Epithelial cell of esophagus (primary cell): ENCODE measurements around the gene REEP1.
"Not testable (repeated sequence)": the region's sequence is repeated elsewhere in the genome, so short reads cannot be mapped to it uniquely, and the experiment has no call there.

Experiments used
- DNase-seq: peaks from one replicate; pipeline ENCODE4 v3.0.0; 2010; ENCODE audit warnings: low read depth
- H3K4me3 ChIP-seq: 2 replicates; pipeline ENCODE4 v1.5.1; 2011; ENCODE audit warnings: mild to moderate bottlenecking, low read length, control low read depth
- TF ChIP-seq, protein P1 (sequence below): IDR thresholded peaks from 2 replicates; pipeline ENCODE4 v1.5.1; 2011; ENCODE audit warnings: low read depth, mild to moderate bottlenecking, low read length, control low read depth, inconsistent platforms; ENCODE audit not compliant: insufficient read depth; ENCODE audit errors: missing control alignments

Gene REEP1

DNA sequence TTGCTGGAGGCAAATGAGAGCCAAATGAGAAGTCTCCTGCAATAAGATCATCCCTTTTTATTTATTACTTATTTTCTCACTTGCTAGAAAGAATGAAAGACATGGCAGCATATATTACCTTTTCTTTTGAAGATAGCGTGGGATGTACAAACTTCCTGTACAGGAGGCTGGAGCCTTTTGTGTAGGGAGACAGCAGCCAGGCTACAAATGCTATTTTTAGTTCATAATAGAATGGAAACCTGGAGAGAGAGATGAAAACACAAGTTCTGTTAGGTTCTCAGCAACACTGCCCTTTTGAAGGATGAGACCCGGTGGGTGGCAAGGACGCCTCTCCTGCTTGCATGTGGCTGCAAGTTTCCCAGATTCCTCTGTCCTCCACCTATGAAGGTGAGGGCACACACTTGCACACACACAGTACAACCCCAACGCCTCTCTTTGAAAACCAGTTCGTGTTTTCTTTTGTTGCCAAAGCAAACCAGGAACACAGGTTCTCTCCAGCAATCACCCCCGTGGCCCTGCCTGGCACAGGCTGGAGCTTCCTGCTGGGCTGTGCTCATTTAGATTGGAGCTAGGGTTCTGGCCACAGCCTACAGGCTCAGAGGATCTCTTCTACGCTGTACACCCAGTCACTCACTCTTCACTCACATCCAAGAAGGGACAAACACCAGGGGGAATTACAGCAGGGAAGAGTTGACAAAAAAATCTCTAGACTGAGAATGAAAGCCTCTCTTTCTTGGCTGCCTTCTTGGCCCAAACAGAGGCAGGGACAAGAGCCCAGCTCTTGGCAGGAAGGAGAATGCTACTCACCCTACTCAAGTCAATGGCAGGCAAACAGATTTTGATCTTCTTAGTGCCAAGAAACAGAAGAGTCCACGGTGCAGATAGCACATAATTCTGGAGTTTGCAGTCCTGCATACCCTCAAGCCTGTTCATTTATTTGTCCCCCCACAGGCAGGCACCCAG is 82.6 kb downstream of the REEP1 start:
- TF ChIP-seq, protein P1, sequence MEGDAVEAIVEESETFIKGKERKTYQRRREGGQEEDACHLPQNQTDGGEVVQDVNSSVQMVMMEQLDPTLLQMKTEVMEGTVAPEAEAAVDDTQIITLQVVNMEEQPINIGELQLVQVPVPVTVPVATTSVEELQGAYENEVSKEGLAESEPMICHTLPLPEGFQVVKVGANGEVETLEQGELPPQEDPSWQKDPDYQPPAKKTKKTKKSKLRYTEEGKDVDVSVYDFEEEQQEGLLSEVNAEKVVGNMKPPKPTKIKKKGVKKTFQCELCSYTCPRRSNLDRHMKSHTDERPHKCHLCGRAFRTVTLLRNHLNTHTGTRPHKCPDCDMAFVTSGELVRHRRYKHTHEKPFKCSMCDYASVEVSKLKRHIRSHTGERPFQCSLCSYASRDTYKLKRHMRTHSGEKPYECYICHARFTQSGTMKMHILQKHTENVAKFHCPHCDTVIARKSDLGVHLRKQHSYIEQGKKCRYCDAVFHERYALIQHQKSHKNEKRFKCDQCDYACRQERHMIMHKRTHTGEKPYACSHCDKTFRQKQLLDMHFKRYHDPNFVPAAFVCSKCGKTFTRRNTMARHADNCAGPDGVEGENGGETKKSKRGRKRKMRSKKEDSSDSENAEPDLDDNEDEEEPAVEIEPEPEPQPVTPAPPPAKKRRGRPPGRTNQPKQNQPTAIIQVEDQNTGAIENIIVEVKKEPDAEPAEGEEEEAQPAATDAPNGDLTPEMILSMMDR, result no peak
- peak; percentile 53 for DNase-seq

DNA sequence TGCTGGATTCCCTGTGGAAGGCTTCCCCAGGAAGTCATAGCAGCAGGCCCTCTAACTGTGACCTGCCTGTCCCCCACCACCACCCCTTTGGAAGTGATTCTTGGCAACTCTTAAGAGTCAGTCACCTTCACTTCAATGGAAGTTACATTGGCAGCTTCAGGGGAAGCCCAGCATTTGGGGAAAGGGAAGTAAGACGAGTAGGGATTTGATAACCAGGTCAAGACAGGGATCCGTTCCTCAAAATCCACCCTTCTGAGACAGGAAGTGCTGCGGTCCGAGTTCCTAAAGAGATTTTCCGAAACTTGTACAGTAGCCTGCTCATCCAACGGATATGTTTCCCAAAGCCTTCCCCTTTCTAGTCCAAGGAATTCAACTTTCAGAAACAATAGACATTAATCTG is 84.0 kb downstream of the REEP1 start:
- no peak for DNase-seq
- no peak overlapping the region for H3K4me3 ChIP-seq
- TF ChIP-seq, protein P1, result no peak

More for the DNA sequence above, 82.6 kb downstream of the REEP1 start:
- no peak overlapping the region for H3K4me3 ChIP-seq

DNA sequence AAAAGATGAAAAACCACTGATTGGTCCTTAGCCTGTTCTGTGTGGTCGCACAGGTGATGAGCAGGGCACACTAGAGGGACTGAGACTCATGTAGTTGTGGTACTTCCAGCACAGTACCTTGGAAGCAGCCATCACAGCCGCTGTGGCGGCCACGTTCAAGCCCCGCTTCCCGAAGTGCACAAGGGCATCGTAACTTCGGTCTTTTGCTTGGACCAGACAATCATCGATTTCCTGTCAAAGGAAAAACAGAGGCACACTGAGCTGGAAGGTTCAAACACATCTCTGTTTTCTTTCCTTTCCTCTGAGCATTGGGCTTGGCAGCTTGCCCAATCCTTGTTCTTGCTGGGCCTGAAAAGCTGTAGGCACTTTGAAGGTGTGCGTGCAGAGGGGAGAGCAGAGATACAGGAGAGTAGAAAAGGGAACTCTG is 85.6 kb downstream of the REEP1 start:
- DNase-seq, result no peak
- H3K4me3 ChIP-seq, result no peak overlapping the region
- TF ChIP-seq, protein P1, result no peak

DNA sequence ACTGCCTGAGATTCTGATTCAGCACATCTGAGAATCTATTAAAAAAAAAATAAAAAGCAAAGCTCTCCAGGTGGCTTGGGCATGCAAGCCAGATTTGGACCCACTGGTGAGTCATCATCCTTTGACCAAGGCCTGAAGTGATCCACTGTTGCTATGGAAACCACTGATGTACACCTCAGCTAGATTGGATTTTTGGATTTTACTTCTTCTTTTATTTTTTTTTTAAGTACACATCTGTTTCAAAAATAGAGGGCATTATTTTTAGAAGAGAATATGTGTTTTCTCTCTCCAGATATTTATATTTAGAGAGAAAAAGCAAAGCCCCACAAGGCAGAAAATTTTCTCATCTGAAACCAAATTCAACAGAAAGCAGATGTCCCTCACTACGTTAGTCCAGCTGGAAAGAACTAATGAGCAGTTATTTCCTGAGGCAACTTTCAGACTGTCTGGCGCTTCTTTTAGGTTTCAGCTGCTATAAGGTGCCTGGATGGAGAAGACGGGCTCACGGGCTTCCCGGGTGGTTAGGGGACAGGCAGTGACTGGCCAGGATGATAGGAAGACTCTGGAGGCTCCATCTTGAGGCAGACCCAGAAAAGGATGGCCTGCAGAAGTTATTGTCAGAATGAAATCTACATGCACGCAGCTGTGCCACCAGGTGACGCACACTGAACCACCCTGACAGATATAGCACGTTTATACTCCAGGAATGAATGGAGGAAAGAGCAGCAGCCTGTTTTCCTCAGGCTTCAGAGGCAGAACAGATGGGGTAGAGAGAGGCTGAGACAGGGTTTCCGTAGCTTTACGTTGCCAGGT is 87.6 kb downstream of the REEP1 start:
- TF ChIP-seq, protein P1, result no peak
- H3K4me3 ChIP-seq, result no peak overlapping the region
- peak; percentile 39 for DNase-seq

DNA sequence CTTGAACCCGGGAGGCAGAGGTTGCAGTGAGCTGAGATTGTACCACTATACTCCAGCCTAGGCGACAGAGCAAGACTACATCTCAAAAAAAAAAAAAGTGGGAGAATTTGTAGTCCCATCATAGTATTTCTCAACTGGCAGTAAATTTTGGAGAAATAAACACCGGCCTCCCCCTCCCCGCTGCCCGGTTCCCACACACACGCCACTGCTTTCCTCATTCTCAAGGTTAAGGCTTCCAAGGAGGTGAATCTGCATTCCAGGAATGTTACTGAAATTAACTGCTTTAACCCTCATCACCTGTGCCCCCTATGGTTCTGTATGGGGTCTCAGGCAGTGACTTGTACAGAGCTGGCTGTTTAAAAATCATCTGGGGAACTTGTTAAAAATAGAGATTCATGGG is 88.2 kb downstream of the REEP1 start:
- TF ChIP-seq, protein P1, result no peak
- H3K4me3 ChIP-seq, result no peak overlapping the region
- no peak for DNase-seq

DNA sequence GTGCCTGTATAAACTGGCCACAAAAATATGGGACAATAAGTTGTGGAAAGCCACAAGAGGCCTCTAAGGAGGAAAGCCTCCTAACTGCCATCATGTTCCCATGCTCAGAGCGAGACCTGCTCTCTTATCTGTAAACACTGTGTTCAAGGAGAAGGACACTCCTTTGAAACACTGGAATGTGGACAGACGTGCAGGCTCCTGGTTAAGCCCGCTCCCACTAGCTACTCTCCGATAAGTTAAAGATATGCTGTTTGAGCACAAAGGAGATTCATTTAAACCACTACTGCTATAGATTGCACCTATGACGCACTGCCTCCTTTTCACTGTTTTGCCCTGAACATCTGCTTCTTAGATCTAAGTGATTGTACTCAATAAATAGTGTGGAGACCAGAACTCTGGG is 92.2 kb downstream of the REEP1 start:
- not testable (repeated sequence) for DNase-seq, H3K4me3 ChIP-seq

DNA sequence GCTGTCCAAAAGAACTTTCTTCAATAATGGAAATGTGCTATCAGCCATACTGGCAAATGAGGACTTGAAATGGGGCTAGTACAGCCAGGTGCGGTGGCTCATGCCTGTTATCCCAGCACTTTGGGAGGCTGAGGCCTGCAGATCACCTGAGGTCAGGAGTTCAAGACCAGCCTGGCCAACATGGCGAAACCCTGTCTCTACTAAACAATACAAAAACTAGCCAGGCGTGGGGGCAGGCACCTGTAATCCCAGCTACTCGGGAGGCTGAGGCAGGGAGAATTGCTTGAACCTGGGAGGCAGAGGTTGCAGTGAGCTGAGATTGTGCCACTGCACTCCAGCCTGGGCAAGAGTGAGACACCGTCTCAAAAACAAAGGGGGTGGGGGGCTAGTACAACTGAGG is 92.6 kb downstream of the REEP1 start:
- DNase-seq, H3K4me3 ChIP-seq: not testable (repeated sequence)
